HCT116 (cell line): ENCODE results near the gene GNL2. TPM values are rescaled to one million over a fixed set of nuclear protein-coding genes. Genes with fewer than 3 reads are reported as not detected.
"Not testable (repeated sequence)": the region's sequence is repeated elsewhere in the genome, so short reads cannot be mapped to it uniquely, and the experiment has no call there.

Experiments used
- ATAC-seq: fragments of 200-7000 bp; cut with Tn5 transposase; 2 replicates; pipeline ENCODE4 v1.9.1; 2020; ENCODE audit warnings: mild to moderate bottlenecking, moderate library complexity
- BruUV-seq: library from RNA; stranded (reverse); fragments of 400-500 nt; replicated peaks from 2 replicates; lab custom pipeline; 2021; lab: Mats Ljungman, UMichigan
- CTCF ChIA-PET: fragments of 300-600 bp; sonication (Branson Sonifier 250); formaldehyde crosslinking; loops from one replicate; lab custom pipeline; 2021; ENCODE audit warnings: antibody characterized with exemption; lab: Charles Lee
- POLR2A ChIA-PET: fragments of 300-600, 350-600 bp; sonication (Branson Sonifier 250); formaldehyde crosslinking; loops from one replicate; lab custom pipeline; 2021; ENCODE audit warnings: antibody characterized with exemption; lab: Charles Lee
- RAD21 ChIA-PET, 2 experiments: fragments of 300-600 bp; sonication (Branson Sonifier 250); formaldehyde crosslinking; loops; one replicate each; lab custom pipeline; 2023; ENCODE audit warnings: low total read pairs in 2 of 2; ENCODE audit not compliant: uncharacterized antibody in 2 of 2, unreplicated experiment in 2 of 2, low non-redundant PET in 1 of 2; lab: Charles Lee
- DNase-seq: peaks from one replicate; pipeline ENCODE4 v3.0.0-alpha.2; 2010; ENCODE audit warnings: low read depth, low spot score
- H2AFZ ChIP-seq: fragments of 200-600 bp; shearing (Covaris generic), sonication (generic); 2 replicates; pipeline ENCODE4 v1.6.1; 2017; ENCODE audit warnings: low read depth, mixed run types, mixed read lengths, antibody characterized with exemption, low read length; ENCODE audit not compliant: poor library complexity, severe bottlenecking
- H3K27ac ChIP-seq: 2 replicates; pipeline ENCODE4 v1.5.1; 2012; ENCODE audit warnings: low read depth, low read length
- H3K27me3 ChIP-seq: fragments of 200-600 bp; sonication (generic); 2 replicates; pipeline ENCODE4 v1.6.1; 2016; ENCODE audit warnings: mixed run types, low read length, mixed read lengths; ENCODE audit not compliant: insufficient read depth
- H3K36me3 ChIP-seq, 2 experiments: fragments of 200-500 bp in 1 of 2; fragments of 200-600 bp in 1 of 2; sonication (Bioruptor generic) in 1 of 2; sonication (generic) in 1 of 2; 2 replicates each; pipeline versions ENCODE4 v1.5.1 to v1.6.1; 2014 to 2016; ENCODE audit warnings: low read length in 2 of 2, inconsistent platforms in 1 of 2, mixed read lengths in 1 of 2, mixed run types in 1 of 2; ENCODE audit not compliant: insufficient read depth in 2 of 2, control insufficient read depth in 1 of 2
- H3K4me1 ChIP-seq, 2 experiments: fragments of 200-600 bp in 1 of 2; sonication (generic) in 1 of 2; 2 replicates each; pipeline versions ENCODE4 v1.5.1 to v1.6.1; 2012 to 2017; ENCODE audit warnings: low read length in 2 of 2, inconsistent platforms in 1 of 2, mild to moderate bottlenecking in 1 of 2, mixed read lengths in 1 of 2, mixed run types in 1 of 2, moderate library complexity in 1 of 2; ENCODE audit not compliant: insufficient read depth in 2 of 2, control insufficient read depth in 1 of 2
- H3K4me2 ChIP-seq: fragments of 200-600 bp; sonication (generic); 2 replicates; pipeline ENCODE4 v1.6.1; 2017; ENCODE audit warnings: mixed run types, low read length, mixed read lengths
- H3K4me3 ChIP-seq, 2 experiments: fragments of 200-600 bp in 1 of 2; sonication (generic) in 1 of 2; replicated peaks in 1 of 2; 2 replicates each; pipeline ENCODE4 v1.5.1; 2011 to 2016; ENCODE audit warnings: low read length in 2 of 2, control low read depth in 1 of 2, low read depth in 1 of 2, mild to moderate bottlenecking in 1 of 2, mixed read lengths in 1 of 2, mixed run types in 1 of 2
- H3K79me2 ChIP-seq: fragments of 200-600 bp; sonication (generic); 2 replicates; pipeline ENCODE4 v1.6.1; 2017; ENCODE audit warnings: mild to moderate bottlenecking, mixed run types, low read length, moderate library complexity, mixed read lengths; ENCODE audit not compliant: insufficient read depth
- H3K9ac ChIP-seq: fragments of 200-600 bp; sonication (generic); 2 replicates; pipeline ENCODE4 v1.6.1; 2016; ENCODE audit warnings: low read length, mixed read lengths
- H3K9me2 ChIP-seq: fragments of 200-600 bp; sonication (generic), shearing (Covaris generic); 2 replicates; pipeline ENCODE4 v1.6.1; 2017; ENCODE audit warnings: mixed run types, mild to moderate bottlenecking, moderate library complexity; ENCODE audit not compliant: insufficient read depth
- H3K9me3 ChIP-seq, 2 experiments: fragments of 200-500 bp in 1 of 2; fragments of 200-600 bp in 1 of 2; sonication (Bioruptor generic) in 1 of 2; sonication (generic) in 1 of 2; 2 replicates each; pipeline ENCODE4 v1.6.1; 2014 to 2017; ENCODE audit warnings: low read length in 2 of 2, mixed read lengths in 2 of 2, inconsistent platforms in 1 of 2, low read depth in 1 of 2, mild to moderate bottlenecking in 1 of 2, mixed run types in 1 of 2, moderate library complexity in 1 of 2; ENCODE audit not compliant: control insufficient read depth in 1 of 2, insufficient read depth in 1 of 2
- H4K20me1 ChIP-seq: fragments of 200-600 bp; sonication (generic), shearing (Covaris generic); 2 replicates; pipeline ENCODE4 v1.6.1; 2017; ENCODE audit warnings: mixed run types, mild to moderate bottlenecking, moderate library complexity; ENCODE audit not compliant: insufficient read depth
- CEBPB ChIP-seq: IDR thresholded peaks from 2 replicates; pipeline ENCODE4 v1.6.1; 2012; ENCODE audit warnings: low read depth
- EGR1 ChIP-seq: IDR thresholded peaks from 2 replicates; pipeline ENCODE4 v1.6.1; 2012; ENCODE audit warnings: low read depth
- POLR2AphosphoS5 ChIP-seq: IDR thresholded peaks from 2 replicates; pipeline ENCODE4 v1.6.1; 2011; ENCODE audit warnings: mild to moderate bottlenecking, low read depth, low read length, moderate library complexity
- SRF ChIP-seq: IDR thresholded peaks from 2 replicates; pipeline ENCODE4 v1.6.1; 2012; ENCODE audit warnings: low read depth
- TCF7L2 ChIP-seq: IDR thresholded peaks from 2 replicates; pipeline ENCODE4 v1.7.0; 2011; ENCODE audit warnings: borderline replicate concordance, inconsistent platforms; ENCODE audit not compliant: insufficient read depth, insufficient read length; ENCODE audit errors: extremely low read depth
- YY1 ChIP-seq: IDR thresholded peaks from 2 replicates; pipeline ENCODE4 v1.6.1; 2011; ENCODE audit warnings: low read length, low read depth, moderate library complexity, mild to moderate bottlenecking; ENCODE audit not compliant: insufficient replicate concordance; ENCODE audit errors: extremely low read depth
- intact Hi-C: fragments of 100-400 bp; cut with micrococcal nuclease; formaldehyde crosslinking; loops from 2 replicates; pipeline ENCODE4 v1.10.0; 2022
- total RNA-seq: library from RNA; stranded (reverse); gene quantifications from one replicate; pipeline ENCODE4 v1.2.1, GENCODE V29; 2021; ENCODE audit not compliant: unreplicated experiment
- TF ChIP-seq, protein P1 (sequence below): IDR thresholded peaks from 2 replicates; pipeline ENCODE4 v1.6.1; 2011; ENCODE audit warnings: mild to moderate bottlenecking, low read length, moderate library complexity; ENCODE audit not compliant: insufficient replicate concordance; ENCODE audit errors: extremely low read depth
- TF ChIP-seq, protein P2 (sequence below): IDR thresholded peaks from 2 replicates; pipeline ENCODE4 v1.6.1; 2012
- TF ChIP-seq, protein P3 (sequence below): IDR thresholded peaks from 2 replicates; pipeline ENCODE4 v1.6.1; 2012

Gene GNL2
- total RNA-seq, 1 experiment from 2014 or later, result 79.2 TPM

DNA sequence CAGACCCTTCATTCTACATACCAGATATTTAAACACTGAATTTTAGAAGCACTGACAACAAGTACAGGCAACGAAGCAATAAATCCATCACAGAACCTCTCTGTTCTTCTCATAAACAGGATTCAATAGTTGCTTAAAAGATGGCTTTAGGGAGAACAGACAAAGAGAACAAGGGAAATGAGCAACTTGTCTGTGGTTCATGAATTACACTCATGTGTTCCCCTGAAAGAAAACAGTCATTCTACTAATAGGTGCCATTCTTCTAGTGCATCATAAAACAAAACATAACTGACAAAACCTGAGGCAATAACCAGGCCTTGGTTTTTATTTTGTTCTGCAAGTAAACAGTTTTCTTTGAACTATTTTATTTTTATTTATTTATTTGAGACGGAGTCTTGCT, 6.8 kb downstream of the GNL2 start:
- H3K4me1 ChIP-seq, result 0 out of 4 replicates have a peak, but pooled peaks cover 0 to under 1% of the 10 kb centered on the region in 2 experiments
- DNase-seq (no peak), ATAC-seq (no peak)
- no peaks in the 10 kb centered on the region for H3K9me2 ChIP-seq
- no peak for TF ChIP-seq CEBPB
- CTCF ChIA-PET, result no interaction called here
- H3K4me2 ChIP-seq, result no peak overlapping the region
- no peak overlapping the region for H3K4me3 ChIP-seq
- POLR2A ChIA-PET, result no interaction called here
- BruUV-seq, result no TSS peak
- no peaks in the 10 kb centered on the region for H3K27me3 ChIP-seq
- RAD21 ChIA-PET, result no interaction called here
- H3K9ac ChIP-seq, result no peak overlapping the region
- H3K27ac ChIP-seq, result no peak overlapping the region
- no peaks in the 10 kb centered on the region; the same call in 1 of the 2 replicates for H4K20me1 ChIP-seq
- no peak overlapping the region for H2AFZ ChIP-seq
- intact Hi-C loops, result no loop called here
- peaks cover 65 to 77% of the 10 kb centered on the region in 2 experiments for H3K36me3 ChIP-seq
- peaks cover 86% of the 10 kb centered on the region for H3K79me2 ChIP-seq
- H3K9me3 ChIP-seq, result no peaks in the 10 kb centered on the region

DNA sequence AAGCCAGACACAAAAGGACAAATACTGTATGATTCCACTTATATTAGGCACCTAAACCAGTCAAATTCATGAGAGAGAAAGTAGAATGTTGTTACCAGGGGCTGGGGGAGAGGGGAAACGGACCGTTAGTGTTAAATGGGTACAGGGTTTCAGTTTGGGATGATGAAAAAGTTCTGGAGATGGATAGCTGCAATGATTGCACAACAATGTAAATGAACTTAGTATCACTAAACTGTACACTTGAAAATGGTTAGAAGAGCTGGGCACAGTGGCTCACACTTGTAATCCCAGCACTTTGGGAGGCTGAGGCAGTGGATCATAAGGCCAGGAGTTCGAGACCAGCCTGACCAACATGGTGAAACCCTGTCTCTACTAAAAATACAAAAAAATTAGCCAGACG, 11.2 kb downstream of the GNL2 start:
- intact Hi-C loops, CTCF ChIA-PET, H3K4me3 ChIP-seq, H3K4me2 ChIP-seq, H3K27ac ChIP-seq, H3K4me1 ChIP-seq, H3K9me2 ChIP-seq, ATAC-seq, H2AFZ ChIP-seq, BruUV-seq, H3K9ac ChIP-seq, H3K27me3 ChIP-seq, H4K20me1 ChIP-seq, H3K9me3 ChIP-seq, DNase-seq, POLR2A ChIA-PET: not testable (repeated sequence)
- H3K36me3 ChIP-seq, result peaks cover 70 to 75% of the 10 kb centered on the region in 2 experiments
- RAD21 ChIA-PET, result interaction anchor here in 1 of 2 experiments (0.6 kb wide), 1 partner anchor 90 kb away, joined by 3 read pairs; no protein-coding TSS in a partner anchor
- H3K79me2 ChIP-seq, result peaks cover 76% of the 10 kb centered on the region

DNA sequence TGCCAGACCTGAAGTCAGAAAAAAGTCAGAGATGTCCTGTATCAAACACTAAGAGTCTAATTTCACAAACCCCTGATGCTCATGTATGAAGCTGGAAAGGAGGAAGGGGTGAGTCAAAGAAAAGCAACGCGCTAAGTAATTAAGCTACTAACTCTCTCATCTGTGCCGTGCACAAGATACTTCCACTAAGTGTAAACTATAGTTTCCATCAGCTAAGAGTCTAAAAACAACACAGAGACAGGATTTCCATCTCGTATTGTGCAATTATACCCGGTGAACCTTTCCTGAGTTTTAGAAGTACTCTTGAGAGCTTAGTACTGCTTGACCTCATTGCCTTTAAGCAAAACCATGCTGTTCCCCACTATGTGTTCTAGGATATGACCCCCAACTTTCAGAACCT, 20.0 kb downstream of the GNL2 start:
- Histone ChIP-seq H3K27me3 (no peaks in the 10 kb centered on the region), H2AFZ (no peak overlapping the region), H3K27ac (no peak overlapping the region), H3K9ac (no peak overlapping the region), H3K9me3 (no peaks in the 10 kb centered on the region), H3K4me1 (peaks cover 0 to 19% of the 10 kb centered on the region in 2 experiments; a peak in 3 of 4 replicates), H3K4me2 (no peak overlapping the region), H3K9me2 (no peaks in the 10 kb centered on the region), H3K79me2 (peaks cover 32% of the 10 kb centered on the region), H4K20me1 (no peaks in the 10 kb centered on the region), H3K36me3 (peaks cover 69 to 72% of the 10 kb centered on the region in 2 experiments), H3K4me3 (no peak overlapping the region)
- intact Hi-C loops, result no loop called here
- TF ChIP-seq, protein P1, sequence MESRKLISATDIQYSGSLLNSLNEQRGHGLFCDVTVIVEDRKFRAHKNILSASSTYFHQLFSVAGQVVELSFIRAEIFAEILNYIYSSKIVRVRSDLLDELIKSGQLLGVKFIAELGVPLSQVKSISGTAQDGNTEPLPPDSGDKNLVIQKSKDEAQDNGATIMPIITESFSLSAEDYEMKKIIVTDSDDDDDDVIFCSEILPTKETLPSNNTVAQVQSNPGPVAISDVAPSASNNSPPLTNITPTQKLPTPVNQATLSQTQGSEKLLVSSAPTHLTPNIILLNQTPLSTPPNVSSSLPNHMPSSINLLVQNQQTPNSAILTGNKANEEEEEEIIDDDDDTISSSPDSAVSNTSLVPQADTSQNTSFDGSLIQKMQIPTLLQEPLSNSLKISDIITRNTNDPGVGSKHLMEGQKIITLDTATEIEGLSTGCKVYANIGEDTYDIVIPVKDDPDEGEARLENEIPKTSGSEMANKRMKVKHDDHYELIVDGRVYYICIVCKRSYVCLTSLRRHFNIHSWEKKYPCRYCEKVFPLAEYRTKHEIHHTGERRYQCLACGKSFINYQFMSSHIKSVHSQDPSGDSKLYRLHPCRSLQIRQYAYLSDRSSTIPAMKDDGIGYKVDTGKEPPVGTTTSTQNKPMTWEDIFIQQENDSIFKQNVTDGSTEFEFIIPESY, result no peak
- TF ChIP-seq SRF (no peak), YY1 (no peak), EGR1 (no peak), TCF7L2 (no peak), POLR2AphosphoS5 (no peak)
- TF ChIP-seq, protein P2, sequence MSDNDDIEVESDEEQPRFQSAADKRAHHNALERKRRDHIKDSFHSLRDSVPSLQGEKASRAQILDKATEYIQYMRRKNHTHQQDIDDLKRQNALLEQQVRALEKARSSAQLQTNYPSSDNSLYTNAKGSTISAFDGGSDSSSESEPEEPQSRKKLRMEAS, result no peak
- TF ChIP-seq, protein P3, sequence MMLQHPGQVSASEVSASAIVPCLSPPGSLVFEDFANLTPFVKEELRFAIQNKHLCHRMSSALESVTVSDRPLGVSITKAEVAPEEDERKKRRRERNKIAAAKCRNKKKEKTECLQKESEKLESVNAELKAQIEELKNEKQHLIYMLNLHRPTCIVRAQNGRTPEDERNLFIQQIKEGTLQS, result no peak
- ChIA-PET POLR2A (no interaction called here), CTCF (no interaction called here), RAD21 (no interaction called here)
- BruUV-seq, result no TSS peak
- DNase-seq (no peak), ATAC-seq (no peak)
